ENCODE results near the gene DUSP2.
"Not testable (repeated sequence)": the region's sequence is repeated elsewhere in the genome, so short reads cannot be mapped to it uniquely, and the experiment has no call there.

Gene DUSP2

GRCh38 chr2:96163415-96163767 is 18.2 kb upstream of the DUSP2 start:
- no peak for DNase-seq

- DNase-seq = no peak
Observed at GRCh38 chr2:96161898-96162297, 16.7 kb upstream of the DUSP2 start.

DNA sequence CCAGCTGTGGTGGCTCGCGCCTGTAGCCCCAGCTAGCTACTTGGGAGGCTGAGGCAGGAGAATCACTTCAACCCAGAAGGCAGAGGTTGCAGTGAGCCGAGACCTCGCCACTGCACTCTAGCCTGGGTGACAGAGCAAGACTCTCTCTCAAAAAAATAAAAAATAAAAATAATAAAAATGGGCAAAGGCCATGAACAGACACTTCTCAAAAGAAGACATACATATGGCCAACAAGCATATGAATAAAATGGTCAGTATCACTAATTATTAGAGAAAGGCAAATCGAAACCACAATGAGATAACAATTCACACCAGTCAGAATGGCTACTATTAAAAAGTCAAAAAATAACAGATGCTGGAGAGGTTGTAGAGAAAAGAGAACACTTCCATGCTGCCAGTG is 15.1 kb upstream of the DUSP2 start:
- not testable (repeated sequence) for DNase-seq

DNA sequence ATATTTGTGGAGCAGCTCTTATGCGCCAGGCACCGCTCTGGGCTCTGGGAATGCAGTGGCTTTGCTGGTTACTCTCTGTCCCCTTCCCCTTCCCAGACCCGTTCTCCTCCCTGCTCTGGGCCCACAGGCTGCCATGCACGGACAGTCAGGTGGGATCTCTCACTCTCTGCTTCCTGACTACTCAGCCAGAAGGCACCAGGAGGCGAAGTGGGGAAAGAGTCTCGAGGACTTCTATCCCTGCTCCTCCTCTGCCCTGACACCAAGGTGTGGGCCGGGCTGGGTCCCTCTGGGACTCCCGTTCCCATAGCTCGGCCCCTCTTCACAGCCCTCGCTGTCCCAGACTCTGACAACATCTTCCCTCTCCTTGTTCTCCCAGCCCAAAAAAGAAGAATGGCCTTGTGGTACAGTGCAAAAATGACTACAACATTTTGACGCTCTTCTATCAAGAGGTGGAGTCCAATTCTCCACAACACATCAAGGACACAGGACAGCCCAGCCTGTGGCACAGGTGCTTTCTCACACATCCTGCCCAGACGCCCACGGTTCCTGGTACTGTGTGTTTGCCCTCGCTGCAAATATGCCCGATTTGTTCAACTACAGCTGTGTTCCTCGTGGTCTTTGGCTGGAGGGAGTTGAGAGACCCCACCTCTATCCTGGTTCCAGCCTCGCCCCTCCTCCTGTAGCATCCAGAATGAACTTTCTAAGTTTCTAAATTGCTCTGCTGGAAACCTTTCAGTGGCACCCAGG is 14.0 kb upstream of the DUSP2 start:
- DNase-seq = no peak

- no peak for DNase-seq
Observed at GRCh38 chr2:96158554-96158940, 13.3 kb upstream of the DUSP2 start.

DNA sequence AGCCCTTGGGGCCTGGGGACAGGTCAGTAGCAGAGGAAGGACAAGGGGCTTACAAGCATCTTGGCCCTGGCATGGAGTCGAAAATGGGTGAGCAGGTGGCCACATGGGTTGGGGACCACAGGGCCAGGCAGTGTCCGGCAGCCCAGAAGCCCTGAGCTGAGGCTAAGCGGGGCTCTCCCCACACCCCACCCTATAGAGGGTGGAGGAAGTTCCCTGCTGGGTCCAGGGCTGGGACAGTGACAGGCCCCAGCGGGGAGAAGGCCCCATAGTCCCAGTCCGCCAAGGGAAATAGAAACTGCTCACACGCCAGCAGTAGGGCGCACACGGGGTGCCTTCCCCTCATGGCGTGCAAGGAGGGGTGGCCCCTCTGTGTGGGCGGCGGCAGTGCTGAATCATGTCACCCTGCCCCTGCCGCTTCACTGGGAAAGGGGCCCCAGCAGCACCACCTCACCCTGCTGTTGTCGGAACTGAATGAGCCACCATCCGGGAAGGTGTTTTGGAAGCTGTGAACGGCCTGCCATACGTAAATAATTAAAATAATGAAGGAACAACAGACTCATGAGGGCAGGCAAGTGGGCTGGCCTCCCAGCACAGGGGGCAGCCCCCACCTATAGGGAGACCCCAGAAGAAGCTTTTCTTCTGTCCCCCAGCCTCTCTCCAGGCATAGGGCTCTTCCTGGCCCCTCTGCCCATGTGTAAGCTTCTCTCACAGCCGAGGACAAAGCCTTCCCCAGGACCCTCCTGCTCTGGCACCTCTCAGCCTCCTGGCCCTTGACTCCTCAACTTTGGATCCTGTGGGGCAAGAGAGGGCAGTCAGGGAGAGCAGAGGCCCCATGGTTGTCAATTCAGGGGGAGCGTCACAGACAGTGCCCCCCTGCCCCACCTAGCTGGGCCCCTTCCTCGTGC is 12.7 kb upstream of the DUSP2 start:
- peak; percentile 83 to 95 (median 90) for DNase-seq

DNA sequence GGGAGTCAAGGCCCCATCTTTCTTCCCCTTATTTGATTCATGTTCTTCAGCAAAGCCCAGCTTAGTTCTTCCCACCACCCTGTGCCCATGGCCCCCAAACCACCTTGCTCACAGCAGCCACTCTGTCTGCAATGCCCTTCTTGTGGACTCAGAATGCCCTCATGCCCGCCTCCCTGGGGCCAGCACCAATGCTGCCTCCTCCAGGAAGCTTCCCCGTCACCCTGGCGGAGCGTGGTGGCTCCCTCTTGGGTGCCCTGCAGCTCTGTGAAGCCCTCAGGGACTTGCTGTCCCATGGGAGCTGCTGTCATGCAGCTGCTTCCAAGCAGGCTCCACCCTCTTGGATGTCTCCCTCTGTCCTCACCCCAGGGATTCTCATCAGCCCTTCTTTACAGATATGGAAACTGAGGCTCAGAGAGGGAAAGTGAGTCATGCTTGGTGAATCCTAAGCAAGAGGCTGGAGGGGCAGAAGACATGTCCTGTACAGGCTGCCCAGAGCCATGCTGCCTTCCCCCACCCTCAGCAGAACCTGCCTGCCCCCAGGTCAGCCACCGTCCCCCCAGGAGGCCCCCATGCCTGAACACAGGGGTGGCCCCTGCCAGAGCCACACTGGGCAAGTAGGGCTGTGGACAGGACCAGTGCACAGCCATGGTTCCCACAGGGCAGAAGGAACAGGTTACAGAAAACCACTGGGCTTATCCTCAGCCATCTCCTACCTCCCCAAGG is 11.8 kb upstream of the DUSP2 start:
- DNase-seq = no peak

- no peak for DNase-seq
Observed at GRCh38 chr2:96156011-96156820, 11.0 kb upstream of the DUSP2 start.

GRCh38 chr2:96154506-96155380 is 9.5 kb upstream of the DUSP2 start:
- DNase-seq = no peak

DNA sequence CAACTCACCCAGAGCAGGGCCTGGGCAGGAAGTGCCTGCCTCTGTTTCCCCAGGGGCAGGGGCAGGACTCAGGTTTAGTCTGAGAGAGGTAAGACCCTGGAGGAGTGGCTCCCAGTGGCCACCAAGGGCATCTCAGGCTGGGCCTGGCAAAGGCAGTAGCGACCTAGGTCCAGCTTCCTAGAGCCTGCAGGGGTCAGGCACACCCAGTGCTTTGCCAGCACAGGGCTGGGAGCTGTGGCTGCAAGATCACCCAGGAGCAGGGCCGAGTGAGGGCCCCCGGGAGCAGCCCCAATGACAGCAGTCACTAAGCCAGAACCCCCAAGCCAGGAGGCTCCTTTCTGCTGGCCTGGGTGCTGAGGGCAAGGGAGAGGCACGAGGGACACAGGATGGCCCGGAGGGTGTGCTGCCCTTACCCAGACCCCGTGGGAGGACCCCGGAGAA is 8.8 kb upstream of the DUSP2 start:
- no peak for DNase-seq

DNA sequence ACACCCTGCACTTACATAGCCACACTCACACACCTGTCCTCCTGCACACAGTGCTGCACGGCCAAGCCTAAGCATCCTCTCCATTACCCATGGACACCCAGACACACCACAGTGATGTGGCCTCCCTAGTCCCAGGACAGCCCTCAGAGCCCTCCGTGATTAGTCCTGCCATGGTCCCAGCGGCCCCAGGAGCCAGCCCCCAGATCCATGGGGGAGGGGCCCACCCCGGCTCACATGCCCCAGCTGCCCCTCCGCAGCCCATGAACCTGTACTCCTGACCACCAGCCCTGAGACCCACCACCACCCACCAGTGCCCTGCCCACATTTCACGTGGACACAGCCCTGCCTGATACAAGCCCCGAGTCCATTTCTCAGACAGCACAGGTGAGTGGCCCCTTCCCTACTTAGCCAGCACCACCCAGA is 8.1 kb upstream of the DUSP2 start:
- no peak for DNase-seq

- DNase-seq = no peak
Observed at GRCh38 chr2:96152304-96153161, 7.3 kb upstream of the DUSP2 start.

- peak in 3 of 4 experiments; percentile 54 to 64 (median 54) for DNase-seq
Observed at GRCh38 chr2:96151595-96152303, 6.5 kb upstream of the DUSP2 start.

DNA sequence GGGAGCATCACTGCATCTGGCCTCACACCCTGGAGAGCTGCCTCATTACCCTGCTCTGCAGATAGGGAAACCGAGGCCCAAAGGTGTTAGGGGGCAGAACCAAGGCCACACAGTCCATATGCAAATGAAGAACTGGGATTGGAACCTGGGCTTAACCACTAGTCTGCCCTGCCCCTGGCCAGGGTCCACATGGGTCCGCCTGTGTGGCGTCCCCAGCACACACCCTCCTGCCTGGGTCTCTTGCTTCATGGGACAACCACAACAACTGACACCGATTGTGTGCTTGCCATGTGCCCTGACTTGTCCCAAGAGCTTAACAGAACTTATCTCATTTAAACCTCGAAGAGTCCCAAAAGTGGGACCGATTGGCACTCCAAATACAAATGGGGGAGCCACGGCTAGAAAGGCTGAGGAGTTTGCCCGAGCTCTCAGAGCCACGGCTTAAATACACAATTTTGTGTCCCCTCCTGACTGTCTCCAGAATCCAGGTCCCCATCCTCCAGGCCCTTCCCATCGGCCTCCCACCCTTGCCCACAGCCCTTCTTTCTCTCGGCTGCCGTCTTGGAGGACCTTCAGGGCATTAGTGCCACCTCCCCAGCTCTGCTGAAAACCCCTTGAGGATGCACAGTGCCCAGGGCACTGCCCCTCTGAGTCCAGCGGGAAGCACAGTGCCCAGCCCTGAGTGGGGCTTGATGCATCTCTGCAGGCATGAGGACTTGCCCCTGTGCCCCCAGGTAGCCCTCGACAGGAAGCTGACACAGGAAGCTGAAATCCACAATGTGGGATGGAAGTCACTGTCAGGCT is 5.8 kb upstream of the DUSP2 start:
- DNase-seq = no peak

- DNase-seq = no peak
Observed at GRCh38 chr2:96150007-96150640, 4.9 kb upstream of the DUSP2 start.

DNA sequence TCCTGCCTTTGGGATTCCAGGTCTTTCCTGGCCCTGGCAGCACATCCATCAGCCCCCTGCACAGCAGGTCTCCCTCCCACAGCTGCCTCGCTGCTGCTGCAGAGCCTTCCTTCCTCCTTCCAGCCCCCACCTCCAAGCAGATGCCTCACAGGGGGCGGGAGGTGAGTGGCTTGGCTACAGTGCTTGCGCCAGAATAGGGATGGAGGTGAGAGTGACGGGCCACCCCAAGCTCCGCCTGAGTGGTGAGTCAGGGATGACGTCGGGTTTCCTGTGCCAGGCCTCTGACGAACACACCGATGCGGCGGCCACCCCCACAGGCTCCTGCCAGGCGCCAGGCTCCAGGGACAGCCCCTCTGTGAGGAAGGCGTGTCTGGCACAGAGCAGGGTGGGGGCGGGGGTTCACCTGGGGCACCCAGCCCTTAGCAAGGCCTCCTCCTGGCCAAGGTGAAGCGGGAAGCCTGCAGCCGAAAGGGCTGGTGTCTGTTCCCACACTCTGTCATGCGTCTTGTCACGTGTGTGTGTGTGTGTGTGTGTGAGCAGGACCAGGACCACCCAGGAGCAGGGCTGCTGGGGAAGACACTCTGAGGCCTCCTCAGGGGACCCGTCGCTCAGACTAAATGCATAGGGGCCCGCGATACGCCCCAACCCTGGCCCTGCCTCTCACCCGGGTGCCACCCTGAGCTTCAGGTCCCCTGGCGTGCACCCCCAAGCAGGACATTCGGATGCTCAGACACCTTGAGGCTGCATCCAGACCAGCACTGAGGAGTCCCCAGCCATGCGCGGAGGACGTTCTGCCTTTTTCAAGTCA is 3.4 kb upstream of the DUSP2 start:
- DNase-seq = peak; percentile 88 to 95 (median 91)

DNA sequence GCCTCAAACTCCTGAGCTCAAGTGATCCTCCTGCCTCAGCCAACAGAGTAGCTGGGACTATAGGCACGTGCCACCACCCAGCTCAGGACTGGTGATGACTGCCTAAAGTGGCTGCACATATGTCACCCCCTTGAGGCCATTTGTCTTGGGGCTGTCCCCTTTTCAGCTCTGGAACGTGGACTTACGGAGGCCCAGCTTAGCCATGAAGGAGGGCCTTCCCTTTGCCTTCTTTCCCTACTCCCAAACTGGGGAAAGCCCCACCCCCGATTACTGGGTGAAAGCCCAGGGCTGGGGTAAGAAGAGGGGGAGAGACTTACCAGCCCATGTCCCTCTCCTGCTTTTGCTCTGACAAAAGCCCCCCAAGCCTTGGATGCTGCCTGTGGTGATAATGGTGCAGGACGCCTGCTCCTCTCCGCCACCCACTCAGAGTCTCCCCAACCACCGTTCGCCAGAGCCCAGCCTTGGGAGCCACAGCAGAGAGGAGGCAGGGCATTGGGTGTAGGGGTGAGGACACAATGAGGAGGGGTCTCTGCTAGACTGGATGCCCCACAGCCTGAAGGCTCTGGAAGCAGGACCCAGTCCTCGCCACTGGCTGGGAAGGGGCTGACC is 2.5 kb upstream of the DUSP2 start:
- peak in 1 of 4 experiments; percentile 37 for DNase-seq
